DMS79 (cell line): ENCODE measurements around the gene CTRB2.
"Not testable (repeated sequence)": the region's sequence is repeated elsewhere in the genome, so short reads cannot be mapped to it uniquely, and the experiment has no call there.

Source experiments
- DNase-seq: peaks from one replicate; lab custom pipeline; 2025; lab: John Stamatoyannopoulos, UW

Gene CTRB2

DNA sequence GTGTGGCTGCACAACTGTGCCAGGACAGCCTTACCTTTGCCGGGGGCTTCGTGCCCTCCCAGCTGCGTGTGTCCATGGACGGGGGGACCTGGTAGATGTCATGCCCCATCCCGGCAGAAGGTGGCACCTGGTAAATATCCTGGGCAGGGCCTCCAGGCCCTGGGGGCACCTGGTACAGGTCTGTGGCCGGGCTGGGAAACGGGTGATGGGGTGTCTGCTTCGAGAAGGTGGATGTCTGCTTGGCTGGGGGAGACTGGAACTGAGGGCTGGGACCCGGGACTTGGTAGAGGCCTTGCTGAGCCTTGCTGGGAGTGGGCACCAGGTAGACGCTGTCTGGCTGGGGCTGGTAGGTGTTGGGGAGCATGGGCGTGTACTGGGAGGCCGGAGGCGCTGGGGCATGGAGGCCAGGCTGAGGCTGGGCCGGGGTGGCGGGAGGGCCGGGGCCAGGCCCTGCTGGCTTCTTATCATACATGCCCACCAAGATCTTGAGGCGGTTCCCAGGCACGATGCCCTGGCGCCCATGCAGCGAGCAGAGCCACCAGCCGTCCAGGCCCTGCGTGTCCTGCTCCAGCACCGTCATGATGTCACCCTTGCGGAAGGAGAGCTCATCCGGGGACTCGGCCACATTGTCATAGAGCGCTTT lies 35.6 kb upstream of the CTRB2 start:
- not testable (repeated sequence) for DNase-seq

DNA sequence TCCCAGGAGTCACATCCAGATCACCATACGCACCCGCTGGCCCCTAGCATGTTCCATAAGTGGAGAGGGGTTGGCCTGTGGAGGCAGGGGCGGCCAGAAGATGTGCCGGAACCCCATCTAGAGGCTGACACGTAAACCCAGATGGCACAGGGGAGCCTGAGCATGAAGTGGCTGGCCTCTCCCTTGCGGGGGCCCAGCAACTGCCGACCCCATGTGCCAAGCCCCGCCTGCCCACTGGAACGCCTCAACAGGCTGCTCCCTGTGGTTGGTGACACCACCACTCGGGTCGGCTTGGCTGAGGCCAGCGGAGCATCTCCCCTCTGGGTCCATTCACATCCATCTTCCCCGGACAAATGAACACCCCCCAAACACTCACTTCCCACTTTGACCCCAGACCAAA lies 35.0 kb upstream of the CTRB2 start:
- DNase-seq, result no peak

GRCh38 chr16:75241412-75241811 lies 34.5 kb upstream of the CTRB2 start:
- no peak for DNase-seq

DNA sequence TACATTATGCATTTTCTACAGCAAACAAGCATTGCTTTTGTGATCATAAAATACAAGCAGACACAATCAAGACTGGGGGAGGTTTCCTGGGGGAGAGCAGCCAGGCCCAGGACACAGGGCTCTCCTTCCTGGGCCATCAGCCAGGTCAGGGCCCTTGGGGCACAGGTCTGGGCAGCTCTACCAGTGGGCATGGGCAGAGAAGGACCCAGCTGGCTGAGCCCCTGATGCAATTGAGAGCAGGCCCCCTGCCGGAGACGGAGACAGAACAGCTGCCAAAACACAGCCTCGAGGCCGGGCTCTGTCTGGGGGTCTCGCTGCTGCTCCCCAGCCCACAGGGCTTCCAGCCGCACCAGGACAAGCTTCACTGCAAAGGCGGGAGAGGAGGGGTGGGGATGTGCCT lies 33.7 kb upstream of the CTRB2 start:
- not testable (repeated sequence) for DNase-seq

GRCh38 chr16:75239542-75240122 lies 32.7 kb upstream of the CTRB2 start:
- DNase-seq, result no peak

DNA sequence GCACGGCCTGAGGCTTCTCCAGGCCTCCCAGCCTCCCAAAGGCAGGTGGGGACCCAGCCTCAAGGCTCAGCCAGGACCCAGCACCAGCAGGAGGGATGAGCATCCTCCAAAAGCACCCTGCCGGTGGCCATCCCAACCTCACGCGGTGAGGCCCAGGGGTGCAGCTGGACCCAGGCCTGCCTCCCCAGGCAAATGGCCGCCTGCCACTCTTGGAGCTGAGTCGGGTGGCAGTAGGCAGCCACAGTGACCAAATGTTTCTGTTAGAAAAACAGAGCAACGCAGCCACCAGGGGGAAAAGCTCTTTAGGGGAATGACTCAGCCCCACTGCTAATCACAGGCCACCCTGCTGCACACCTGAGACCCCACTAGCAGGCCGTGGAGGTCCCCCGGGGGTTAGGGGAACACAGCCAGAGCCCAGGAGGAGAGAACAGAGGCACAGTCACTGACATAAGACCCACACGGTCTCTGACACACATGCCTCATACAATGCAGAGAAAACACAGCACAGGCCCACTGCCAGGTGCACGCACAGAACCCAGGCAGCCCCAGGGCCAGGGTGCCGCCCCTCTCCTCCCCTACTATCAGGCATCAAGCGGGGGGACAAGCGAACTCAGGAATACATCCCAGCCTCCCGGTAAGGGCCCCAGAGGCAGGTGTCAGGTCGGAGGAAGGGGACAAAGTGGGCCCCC lies 32.0 kb upstream of the CTRB2 start:
- no peak for DNase-seq

DNA sequence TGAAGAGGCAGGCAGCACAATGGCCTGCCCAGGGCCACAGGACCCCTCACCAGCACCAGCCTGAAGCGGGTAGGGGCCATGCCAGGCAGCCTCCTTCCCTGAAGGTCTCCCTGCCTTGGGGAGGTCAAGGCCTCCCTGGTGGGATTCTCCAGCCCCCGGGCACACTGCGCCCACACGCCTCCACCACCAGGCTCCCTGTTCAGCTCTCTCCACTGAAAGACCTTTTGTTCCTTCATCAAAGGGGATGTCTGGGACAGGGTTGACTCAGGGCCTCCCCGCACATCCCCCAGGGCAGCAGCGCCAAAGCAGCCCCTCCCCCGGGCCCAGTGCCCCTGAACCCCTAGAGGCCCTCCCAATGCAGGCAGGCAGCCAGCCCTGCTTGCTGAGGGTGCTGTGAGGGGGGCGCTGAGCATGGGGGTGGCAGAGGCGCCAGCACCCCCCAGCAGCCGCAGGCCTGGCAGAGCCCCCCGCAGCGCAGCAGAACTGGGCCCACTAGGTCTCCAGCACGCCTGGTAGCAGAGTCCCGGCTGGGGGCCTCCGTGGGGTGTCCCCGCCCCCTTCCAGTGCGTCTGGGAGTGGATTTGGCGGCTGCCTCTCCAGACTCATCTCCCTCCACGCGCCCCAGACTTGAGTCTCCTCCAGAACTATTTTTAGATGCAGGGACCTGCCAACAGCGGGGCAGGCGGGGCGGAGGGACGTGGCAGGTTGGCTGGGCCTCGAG lies 31.3 kb upstream of the CTRB2 start:
- no peak for DNase-seq

DNA sequence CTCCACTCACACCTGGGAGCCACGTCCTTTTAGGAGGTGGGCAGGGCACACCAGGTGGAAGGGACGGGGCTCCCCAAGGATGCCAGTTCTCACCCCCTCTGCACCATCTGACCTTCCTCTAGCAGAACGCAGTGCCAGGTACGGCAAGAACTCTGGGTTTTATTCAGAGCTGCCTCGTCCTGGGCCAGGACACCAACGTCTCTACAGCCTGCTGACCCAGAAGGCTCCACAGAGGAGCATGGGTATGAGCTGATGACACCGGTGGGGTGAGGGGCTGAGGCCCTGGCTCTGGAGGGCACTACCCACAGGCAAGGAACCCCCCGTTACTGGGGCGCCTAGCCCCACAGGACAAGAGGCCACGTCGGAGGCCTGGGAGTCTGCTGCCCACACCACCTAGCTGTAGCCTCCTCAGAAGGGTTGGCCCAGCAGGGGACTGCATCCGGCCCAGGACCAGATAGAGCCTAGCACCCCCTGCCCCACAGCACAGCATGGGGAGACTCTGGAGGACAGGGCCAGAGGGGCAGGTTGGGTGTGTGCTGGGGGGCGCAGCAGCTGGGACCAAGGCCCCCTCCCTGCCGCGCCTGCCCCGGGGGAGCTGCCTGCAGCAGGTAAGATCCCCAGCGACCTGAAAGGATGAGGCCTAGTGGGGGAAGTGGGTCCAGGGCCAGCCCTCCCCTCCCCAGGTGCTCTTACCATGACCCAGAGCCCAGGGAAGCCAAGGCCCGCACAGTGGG lies 30.6 kb upstream of the CTRB2 start:
- no peak for DNase-seq

- no peak for DNase-seq
These were observed 29.9 kb upstream of the CTRB2 start for GRCh38 chr16:75236736-75237397.

DNA sequence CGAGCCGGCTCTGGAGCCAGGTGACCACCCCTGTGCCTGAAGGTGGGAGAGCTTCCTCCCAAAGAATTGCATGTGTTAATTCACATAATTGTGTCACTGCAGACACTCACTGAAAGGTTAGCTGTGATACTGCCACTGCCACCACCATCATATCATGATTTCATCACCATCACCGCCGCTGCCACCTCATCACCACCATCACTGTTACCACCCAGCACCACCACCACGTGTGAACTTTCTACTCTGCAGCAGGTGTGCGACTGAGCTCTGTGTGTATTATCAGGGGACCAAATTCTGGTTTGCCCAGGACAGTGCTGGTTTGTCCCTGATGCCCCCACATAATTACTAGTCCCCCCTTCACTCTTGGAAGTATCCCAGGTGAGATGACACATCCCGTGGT lies 29.3 kb upstream of the CTRB2 start:
- DNase-seq, result no peak

DNA sequence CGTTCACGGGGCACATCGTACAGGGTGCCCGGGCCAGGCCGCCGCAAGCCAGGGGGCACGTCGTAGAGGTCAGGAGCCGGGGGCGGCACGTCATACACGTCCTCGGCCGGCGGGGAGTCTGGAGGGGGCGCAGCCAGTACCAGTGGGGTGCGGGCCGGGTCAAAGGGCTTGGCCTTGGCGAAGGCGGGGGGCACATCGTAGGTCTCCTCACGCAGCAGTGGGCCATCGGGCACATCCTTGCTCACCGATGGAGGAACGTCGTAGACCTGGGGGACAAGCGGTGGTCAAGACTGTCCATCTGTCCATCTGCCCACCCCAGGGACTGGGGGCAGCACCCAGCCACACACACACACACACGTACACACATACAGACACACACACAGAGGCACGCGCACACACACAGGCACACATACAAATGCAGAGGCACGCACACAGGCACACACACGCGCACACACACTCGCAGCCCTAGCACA lies 28.8 kb upstream of the CTRB2 start:
- no peak for DNase-seq

GRCh38 chr16:75234856-75235696 lies 28.1 kb upstream of the CTRB2 start:
- DNase-seq, result no peak

- DNase-seq, result no peak
These were observed 26.6 kb upstream of the CTRB2 start for GRCh38 chr16:75233611-75233938.

- no peak for DNase-seq
These were observed 24.6 kb upstream of the CTRB2 start for GRCh38 chr16:75231570-75231969.

- DNase-seq, result no peak
These were observed 23.6 kb upstream of the CTRB2 start for GRCh38 chr16:75230471-75231110.

GRCh38 chr16:75229172-75230031 lies 22.4 kb upstream of the CTRB2 start:
- no peak for DNase-seq

GRCh38 chr16:75228143-75228976 lies 21.4 kb upstream of the CTRB2 start:
- DNase-seq, result no peak
